HG03571 (cell line): Measurements from ENCODE around the gene DPP6.
"Not testable (repeated sequence)": the region's sequence is repeated elsewhere in the genome, so short reads cannot be mapped to it uniquely, and the experiment has no call there.

Experiments
- ATAC-seq: cut with Tn5 transposase; IDR thresholded peaks from one replicate; pipeline ENCODE4 v1.9.1; 2021; ENCODE audit not compliant: unreplicated experiment

Gene DPP6

DNA sequence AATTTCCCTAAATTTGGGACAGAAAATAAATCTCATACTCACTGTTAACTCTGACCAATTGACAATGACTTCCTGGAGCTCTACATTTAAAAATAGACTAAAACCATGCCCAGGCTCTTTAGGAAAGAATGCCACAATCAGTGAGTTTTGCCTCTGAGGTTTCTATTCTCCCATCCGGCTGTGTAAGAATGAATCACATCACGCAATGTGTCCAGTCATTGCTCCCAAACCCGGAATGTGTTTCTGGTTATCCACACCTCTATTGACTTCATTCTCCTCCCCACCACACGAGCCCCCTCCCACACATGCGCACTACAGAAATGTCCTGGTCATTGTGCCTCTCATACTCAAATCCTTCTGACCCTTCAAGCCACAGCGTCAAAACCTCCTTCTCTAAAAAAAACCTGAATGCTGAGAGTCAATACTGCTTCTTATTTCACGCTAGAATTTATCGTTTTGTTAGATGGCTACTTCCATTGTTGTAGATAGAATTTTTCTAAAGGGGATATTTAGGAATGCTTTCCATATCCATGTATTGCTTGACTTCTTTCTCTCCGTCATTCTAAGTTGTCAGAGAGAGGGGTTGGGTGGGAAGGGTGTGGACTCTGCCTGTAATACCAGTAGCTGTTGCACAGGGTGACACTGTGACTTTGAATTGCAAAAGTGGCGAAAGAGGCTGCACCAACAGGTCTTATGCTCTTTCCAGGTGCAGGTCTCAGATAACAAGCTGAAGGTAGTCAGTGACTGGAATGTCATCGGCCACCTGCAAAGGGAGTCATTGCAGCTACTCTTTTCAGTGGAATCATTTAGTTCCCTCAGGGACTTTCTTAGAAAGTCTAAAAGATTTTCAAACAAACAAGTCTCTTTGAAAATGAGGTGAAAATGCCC is 594.2 kb downstream of the DPP6 start:
- no peak for ATAC-seq

DNA sequence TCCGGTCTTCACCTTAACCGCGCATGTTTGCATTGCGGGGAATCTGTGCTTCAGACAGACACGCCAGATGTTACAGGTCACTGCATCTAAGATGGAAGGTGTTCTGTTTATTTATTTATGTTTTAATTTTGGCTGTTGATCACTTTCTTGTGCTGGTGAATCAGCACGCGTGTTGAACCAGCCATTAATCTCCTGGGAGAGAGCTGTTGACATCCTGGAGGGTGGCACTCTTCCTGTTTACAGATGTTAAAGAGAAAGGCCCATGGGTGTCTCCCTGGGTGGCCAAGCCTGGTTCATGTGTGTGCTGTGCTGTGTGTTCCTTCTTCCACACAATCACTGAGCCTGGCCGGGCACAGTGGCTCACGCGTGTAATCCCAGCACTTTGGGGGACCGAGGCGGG is 595.4 kb downstream of the DPP6 start:
- ATAC-seq = no peak

DNA sequence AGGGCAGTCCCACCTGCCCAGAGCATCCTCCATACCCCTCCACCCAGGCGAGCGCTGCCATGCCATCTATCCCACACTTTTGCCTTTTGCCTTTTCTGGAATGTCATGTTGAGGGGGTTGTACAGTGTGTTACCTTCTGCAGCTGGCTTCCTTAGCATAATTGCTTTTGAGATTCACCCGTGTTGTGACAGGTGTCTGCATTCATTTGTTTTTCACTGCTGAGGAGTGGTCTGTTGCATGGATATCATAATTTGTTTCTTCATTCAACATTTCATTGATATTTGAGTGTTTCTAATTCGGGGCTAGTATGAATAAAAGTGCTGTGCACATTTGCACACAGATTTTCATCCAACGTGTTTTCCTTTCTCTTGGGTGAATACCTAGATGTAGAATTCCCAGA is 596.8 kb downstream of the DPP6 start:
- ATAC-seq = no peak

DNA sequence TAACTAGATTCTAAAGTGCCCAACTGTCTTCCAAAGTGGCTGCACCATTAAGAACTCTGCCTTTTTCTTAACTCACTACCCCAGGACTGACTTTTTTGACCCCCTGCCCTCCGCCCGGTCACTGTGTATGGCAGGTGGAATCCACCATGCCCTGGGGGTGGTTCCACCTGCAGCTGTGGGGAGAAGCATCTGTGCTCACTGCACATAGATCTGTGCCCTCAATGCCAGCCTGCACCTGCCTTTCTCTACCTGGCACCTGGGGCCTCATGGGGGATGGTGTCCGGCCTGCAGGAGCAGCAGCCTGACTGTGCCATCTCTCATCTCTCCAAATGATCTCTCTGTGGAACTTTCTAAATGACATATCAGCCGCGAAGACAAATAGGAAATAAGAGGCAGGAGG is 597.2 kb downstream of the DPP6 start:
- ATAC-seq = no peak

DNA sequence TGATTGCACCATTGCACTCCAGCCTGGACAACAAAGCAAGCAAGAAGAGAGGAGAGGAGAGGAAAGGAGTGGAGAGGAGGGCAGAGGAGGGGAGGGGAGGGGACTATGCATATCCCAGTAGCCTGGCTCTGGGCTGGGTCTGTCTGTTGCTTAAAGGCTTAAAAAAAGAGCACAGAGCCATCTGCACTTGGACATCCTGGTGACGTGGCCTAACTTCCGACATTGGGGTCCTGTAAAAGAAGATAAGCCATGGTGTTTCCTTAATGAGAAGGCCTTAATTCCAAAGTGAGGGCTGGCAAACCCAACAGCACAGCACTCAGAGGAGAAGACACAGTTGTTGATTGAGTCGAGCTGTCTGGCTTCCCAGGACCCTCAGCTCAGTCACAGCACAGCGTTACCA is 598.1 kb downstream of the DPP6 start:
- ATAC-seq = no peak

DNA sequence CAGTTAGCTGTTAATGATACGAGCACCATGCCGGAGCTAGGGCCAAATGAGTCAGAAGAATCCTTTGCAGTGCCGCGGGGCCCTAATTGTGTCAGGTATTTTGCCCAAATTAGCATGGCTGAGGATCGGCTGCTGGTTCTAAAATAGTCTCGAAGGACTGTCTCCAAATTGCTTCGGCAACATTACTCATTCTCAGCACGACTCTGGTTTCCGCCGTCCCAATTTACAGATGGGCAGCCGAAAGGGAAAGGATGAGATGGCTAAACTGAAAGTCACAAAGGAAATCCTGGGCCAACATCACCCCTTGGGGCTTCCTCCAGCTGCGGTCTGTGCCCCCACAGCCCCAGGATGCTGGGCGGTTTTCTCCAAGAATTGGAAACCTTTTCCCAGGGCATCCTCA is 599.3 kb downstream of the DPP6 start:
- ATAC-seq = no peak

DNA sequence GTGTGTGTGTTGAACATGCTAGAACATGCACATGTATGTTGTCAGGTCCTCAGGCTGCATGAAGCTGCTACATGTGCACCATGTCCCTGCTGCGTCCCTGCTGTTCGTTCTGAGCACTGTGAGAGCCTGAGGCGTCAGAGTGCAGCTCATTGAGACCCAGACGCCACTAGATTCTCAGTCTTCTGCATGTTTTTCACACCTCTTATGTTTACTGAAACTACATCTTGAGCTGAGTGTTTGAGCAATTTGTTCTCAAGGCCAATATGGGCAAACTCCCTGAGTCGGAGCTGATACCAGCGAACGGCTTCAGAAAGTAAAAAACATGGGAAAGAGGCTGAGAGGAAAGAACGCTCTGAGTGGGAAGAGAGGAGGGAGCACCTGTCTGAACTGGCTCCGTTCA is 600.4 kb downstream of the DPP6 start:
- no peak for ATAC-seq

DNA sequence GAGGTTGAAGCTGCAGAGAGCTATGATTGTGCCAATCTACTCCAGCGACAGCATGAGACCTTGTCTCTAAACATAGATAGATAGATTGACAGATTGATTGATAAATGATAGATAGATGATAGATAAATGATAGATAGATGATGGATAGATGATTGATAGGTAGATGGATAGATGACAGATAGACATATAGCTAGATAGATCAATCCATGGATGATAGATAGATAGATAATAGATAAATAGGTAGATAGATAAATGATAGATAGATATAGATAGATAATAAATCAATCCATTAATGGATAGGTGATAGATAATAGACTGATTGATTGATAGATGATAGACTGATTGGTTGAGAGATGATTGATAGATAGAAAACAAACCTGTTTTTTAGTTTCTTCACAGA is 601.1 kb downstream of the DPP6 start:
- no peak for ATAC-seq

DNA sequence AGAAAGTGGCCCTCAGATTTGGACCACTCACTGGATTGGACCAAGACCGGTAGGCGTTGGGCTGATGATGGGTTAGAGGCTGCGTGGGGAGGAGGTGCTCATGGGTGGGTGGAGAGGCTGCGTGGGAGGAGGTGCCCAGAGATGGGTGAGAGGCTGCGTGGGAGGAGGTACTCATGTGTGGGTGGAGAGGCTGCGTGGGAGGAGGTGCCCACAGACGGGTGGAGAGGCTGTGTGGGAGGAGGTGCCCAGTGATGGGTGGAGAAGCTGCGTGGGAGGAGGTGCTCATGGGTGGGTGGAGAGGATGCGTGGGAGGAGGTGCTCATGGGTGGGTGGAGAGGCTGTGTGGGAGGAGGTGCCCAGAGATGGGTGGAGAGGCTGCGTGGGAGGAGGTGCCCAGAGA is 604.4 kb downstream of the DPP6 start:
- ATAC-seq = no peak

DNA sequence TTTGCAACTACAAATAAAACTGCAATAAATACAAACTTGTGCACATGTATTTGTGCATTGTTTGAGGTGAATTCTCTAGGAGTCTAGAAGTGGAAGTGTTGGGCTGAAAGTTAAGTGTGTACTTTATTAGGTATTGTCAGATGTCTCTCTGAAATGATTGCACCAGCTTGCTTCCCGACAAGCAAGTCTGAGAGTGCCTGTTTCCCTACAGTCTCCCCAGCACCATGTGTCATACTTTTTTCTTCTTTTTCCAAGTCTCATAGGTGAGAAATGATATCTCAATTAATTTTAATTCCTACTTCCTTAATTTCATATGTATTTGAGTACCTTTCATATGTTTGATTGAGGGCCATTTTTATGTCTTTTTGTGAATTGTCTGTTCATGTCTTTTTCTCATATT is 614.6 kb downstream of the DPP6 start:
- ATAC-seq = no peak

DNA sequence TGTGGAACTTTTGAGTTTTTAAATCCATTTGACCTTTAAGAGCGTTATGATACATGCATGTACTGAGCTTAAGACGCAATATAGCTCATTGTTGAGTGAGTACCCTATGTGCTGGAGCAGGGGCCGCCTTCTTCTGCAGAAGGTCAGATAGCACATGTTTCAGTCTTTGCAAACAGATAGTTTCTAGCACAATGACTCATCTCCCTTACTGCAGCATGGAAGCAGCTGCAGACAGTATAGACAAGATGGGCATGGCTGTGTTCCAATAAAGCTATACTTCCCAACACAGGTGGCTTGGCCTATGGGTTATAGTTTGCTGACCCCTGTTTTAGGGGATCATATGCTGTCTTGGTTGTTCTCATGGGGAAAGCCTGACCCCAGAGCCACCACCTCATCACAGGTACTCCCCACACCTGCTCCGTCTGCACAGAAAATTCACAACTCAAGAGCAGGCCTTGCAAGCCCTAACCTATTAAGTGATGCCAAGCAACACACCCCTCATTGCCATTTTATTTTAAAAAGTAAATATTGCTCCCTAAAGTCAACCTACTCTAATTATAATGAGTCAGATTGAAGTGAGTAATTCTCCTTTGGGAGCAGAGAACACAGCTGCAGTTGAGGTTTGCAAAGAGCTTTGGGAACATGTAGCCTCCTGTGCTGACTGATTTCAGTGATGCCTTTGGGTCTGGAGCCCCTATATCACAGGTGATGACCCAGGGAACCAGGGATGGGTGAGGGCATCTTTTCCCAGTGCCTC is 620.6 kb downstream of the DPP6 start:
- ATAC-seq = no peak

DNA sequence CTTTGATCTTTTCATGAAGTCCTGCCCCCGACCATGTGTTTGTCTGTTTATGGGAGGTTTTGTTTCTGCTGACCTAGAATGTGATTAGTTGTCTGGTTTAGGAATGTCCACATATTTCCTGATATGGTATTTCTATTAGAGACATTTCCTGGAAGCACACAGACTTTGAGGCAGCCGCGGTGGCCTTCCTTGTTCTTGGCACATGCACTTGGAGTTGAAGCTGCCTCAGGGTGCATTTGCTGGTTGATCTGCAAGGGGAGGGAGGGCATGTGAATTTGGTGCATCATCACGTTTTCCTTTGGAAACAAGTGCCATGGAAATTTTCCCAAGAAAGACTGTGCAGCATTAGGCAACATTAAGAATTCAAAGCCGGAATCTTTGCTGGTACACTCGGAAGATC is 622.0 kb downstream of the DPP6 start:
- ATAC-seq = no peak

DNA sequence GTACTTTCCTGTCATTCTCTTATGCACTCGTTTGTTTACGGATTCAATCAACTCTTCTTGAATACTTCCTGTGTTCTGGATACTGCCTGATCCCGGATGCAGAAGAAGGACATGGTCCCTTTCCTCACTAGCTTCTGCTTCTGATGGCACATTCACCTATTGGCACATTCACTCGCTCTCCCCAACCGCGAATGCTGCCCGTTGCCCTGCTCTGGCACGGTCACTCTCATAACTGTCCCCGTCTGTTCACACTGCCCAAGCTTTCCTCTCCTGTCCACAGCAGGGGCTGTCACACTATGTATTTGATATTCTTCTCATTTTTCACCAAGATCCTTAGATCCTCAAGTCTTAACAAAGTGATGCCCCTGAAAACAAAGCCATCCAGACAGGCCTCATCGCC is 623.4 kb downstream of the DPP6 start:
- no peak for ATAC-seq

DNA sequence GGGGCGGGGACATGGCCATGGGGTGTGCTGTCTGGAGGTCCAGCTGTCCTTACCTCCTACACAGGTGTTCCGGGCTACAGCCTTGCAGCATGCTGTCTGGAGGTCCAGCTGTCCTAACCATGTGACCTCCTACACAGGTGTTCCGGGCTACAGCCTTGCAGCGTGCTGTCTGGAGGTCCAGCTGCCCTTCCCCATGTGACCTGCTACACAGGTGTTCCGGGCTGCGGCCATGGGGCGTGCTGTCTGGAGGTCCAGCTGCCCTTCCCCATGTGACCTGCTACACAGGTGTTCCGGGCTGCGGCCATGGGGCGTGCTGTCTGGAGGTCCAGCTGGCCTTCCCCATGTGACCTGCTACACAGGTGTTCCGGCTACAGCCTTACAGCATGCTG is 623.8 kb downstream of the DPP6 start:
- ATAC-seq = not testable (repeated sequence)

DNA sequence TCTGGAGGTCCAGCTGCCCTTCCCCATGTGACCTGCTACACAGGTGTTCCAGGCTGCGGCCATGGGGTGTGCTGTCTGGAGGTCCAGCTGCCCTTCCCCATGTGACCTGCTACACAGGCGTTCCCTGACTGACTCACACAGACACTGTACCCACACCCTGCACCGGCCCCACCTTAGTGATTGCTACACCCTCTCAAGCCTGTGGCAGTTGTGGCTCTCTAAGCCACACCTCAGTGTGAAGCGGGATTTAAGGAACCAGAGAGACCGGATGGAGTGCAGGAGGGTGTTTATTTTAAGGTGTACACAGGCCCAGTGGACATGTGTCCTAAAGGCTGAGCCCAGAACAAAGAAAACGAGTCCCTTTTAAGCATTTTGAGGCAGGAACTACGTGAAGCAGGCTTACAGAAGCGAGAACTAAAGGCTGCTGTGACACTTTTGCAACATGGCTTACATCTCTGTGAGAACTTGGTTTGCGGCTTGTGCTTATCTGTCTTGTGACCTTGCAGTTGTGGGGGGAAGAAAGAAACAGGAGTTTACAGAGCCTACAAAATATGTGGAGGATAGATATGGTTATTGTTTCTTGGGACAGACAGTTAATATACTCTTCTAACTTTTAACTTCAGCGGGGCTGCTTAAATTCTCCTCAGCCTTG is 624.4 kb downstream of the DPP6 start:
- ATAC-seq = no peak

DNA sequence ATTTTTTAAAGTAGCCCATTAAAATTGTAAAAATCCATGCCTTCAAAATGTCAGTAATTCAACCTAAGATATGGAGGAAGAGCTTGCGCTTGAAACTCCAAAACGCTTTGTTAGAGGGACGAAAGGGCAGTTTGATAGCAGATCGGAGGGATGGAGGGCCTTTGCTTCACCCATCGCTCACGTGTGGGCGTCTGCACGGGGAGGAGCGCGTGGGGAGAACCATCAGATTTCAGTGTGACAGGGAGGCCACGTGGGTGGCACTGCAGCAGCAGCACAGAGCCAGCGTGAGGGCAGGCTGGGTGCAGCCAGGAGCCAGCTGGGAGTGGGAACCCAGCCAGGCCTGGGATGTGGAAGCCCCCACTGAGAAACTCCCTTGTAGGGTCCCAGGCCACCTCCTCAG is 625.3 kb downstream of the DPP6 start:
- ATAC-seq = no peak

DNA sequence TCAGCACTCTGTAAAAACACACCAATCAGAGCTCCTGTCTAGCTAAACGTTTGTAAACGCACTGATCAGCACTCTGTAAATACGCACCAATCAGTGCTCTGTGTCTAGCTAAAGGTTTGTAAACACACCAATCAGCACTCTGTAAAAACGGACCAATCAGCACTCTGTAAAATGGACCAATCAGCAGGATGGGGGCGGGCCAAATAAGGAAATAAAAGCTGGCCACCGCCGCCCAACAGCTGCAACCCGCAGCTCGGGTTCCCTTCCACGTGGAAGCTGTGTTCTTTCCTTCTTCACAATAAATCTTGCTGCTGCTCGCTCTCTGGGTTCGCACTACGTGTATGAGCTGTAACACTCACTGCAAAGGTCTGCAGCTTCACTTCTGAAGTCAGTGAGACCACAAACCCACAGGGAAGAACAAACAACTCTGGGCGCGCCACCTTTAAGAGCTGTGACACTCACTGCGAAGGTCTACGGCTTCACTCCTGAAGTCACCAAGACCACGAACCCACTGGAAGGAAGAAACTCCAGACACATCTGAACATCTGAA is 625.9 kb downstream of the DPP6 start:
- ATAC-seq = not testable (repeated sequence)

DNA sequence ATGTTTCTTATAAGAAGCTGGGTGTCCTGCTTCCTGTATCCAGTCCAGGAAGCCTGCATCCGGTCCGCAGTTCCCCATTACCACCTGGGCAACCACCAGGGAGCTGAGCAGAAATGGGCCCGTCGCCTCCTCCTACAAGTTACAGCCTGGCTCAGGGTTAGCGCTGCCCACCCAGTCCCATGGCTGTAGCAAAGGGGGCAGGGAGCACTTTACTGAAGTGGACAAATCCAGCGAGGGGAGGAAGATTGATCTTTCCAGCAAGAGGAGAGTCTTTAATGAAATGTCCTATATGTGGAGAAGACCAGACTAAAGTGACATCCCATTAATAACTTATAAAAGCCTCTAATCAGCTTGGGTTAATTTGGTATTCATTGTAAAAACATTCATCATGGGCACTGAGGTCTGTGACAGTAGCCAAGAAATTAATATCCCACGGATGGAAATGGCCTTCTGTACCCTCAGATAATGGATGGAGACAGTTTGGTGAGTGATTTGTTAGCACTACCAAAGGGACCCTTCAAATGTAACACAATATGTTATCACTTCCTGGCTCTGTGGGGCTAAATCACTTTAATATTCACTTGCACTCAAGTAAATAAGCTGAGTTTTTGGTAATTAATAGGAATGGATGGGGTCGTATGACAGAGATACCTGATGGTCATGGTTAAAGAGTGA is 627.3 kb downstream of the DPP6 start:
- no peak for ATAC-seq

DNA sequence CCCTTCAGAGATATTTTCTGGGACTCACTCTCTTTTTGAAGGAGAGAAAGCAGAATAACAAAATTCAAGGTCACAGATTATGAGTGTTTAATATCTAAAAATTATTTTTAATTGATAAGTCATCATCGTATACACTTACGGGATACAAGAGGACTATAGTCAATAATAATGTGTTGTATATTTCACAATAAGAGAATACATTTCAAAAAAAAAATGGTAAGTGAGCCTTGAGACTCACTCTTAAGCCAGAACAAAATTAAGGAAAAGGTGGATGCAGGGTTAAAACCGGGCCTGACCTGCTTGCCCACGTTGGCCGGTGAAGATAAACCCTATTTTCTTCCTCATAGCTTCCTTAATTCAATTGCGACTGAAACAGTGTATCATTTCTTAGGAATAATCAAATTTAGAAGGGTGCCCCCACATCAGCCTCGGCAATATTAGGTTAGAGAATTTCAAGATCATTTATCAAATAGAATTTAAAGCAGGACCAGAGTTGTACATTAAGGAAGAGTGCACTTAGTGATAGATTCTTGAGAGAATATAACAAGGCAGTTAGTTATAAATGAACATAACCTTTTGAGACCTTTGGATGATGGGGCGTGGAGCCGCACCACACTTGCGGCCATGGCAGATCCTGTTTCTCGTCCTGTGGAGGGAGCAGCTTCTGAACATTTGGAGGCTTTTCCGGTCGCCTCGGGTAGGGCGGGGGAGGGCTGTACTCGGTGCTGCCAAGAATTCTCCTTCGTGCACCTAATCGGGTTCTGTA is 628.9 kb downstream of the DPP6 start:
- no peak for ATAC-seq

DNA sequence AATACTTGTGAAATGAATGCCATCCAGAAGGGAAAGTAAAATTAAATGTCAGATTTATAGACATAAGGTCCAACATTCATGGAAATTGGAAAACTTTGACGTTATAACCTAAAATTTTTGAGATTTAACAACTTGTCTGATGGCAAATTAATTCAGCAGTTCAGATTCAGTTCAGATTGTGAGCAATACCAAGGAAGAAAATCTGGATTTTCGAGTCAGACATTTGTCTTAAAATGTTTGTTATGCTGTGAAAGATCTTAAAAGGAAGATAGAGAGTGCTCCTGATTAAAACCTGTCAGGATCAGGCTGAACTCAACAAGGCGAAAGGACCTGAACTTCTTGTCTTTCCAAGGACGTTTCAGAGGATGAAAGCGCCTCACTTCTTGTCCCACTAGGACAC is 629.8 kb downstream of the DPP6 start:
- no peak for ATAC-seq
